CD8-positive, alpha-beta memory T cell (primary cell): ENCODE measurements around the gene KIAA1671. TPM values are rescaled to one million over a fixed set of nuclear protein-coding genes. Genes with fewer than 3 reads are reported as not detected.

Source experiments
- CTCF ChIA-PET: fragments of 350-600 bp; sonication (Branson Sonifier 250); formaldehyde crosslinking; loops from one replicate; lab custom pipeline; 2021; ENCODE audit warnings: antibody characterized with exemption; lab: Charles Lee
- POLR2A ChIA-PET: fragments of 350-600 bp; sonication (Branson Sonifier 250); formaldehyde crosslinking; loops from one replicate; lab custom pipeline; 2021; ENCODE audit warnings: antibody characterized with exemption; lab: Charles Lee
- DNase-seq, 5 donors: peaks; one replicate each; pipeline versions ENCODE4 v3.0.0 to v3.0.0-alpha.2; 2020 to 2022; ENCODE audit warnings: mixed read lengths in 1 of 5
- H3K27ac ChIP-seq: one replicate; pipeline ENCODE4 v1.7.0; 2013; ENCODE audit warnings: low read depth, mild to moderate bottlenecking, low read length, moderate library complexity
- H3K27me3 ChIP-seq: 2 replicates; pipeline ENCODE4 v1.7.0; 2013; ENCODE audit warnings: low read length, mild to moderate bottlenecking; ENCODE audit not compliant: insufficient read depth, poor library complexity, severe bottlenecking
- H3K36me3 ChIP-seq: 2 replicates; pipeline ENCODE4 v1.7.0; 2013; ENCODE audit warnings: mild to moderate bottlenecking, low read length, moderate library complexity; ENCODE audit not compliant: insufficient read depth
- H3K4me1 ChIP-seq: 2 replicates; pipeline ENCODE4 v1.7.0; 2013; ENCODE audit warnings: mild to moderate bottlenecking, low read length, moderate library complexity; ENCODE audit not compliant: insufficient read depth
- H3K4me3 ChIP-seq: 2 replicates; pipeline ENCODE4 v1.7.0; 2013; ENCODE audit warnings: mild to moderate bottlenecking, low read length
- H3K9me3 ChIP-seq: 2 replicates; pipeline ENCODE4 v1.7.0; 2013; ENCODE audit warnings: mild to moderate bottlenecking, low read length
- H3K27ac Mint-ChIP-seq, 8 donors: one replicate each; pipeline ENCODE4 v1.8.0; 2020 to 2021; ENCODE audit warnings: mixed read lengths in 8 of 8, mild to moderate bottlenecking in 6 of 8, inconsistent platforms in 3 of 8, moderate library complexity in 3 of 8
- H3K27me3 Mint-ChIP-seq, 2 donors: one replicate each; pipeline ENCODE4 v1.8.0; 2020 to 2021; ENCODE audit warnings: mixed read lengths in 2 of 2, mild to moderate bottlenecking in 1 of 2, moderate library complexity in 1 of 2
- H3K36me3 Mint-ChIP-seq, 3 donors: one replicate each; pipeline ENCODE4 v1.8.0; 2020 to 2021; ENCODE audit warnings: mixed read lengths in 3 of 3, inconsistent platforms in 1 of 3, mild to moderate bottlenecking in 1 of 3
- H3K4me1 Mint-ChIP-seq, 3 donors: one replicate each; pipeline ENCODE4 v1.8.0; 2020 to 2021; ENCODE audit warnings: mixed read lengths in 3 of 3, inconsistent platforms in 1 of 3, mild to moderate bottlenecking in 1 of 3
- H3K4me3 Mint-ChIP-seq, 7 donors: one replicate each; pipeline ENCODE4 v1.8.0; 2020 to 2021; ENCODE audit warnings: mixed read lengths in 7 of 7, mild to moderate bottlenecking in 6 of 7, moderate library complexity in 4 of 7, inconsistent platforms in 2 of 7
- H3K9me3 Mint-ChIP-seq, 5 donors: one replicate each; pipeline ENCODE4 v1.8.0; 2020 to 2022; ENCODE audit warnings: mixed read lengths in 5 of 5, mild to moderate bottlenecking in 3 of 5, moderate library complexity in 2 of 5, inconsistent platforms in 1 of 5
- polyA plus RNA-seq: library from polyadenylated mRNA; unstranded; fragments of 300-500 nt; fragmentation: Illumina TruSeq; gene quantifications from one replicate; pipeline ENCODE4 v1.2.3, GENCODE V29; 2021
- total RNA-seq, 2 experiments: library from RNA; stranded (reverse); gene quantifications; one replicate each; pipeline ENCODE4 v1.2.3, GENCODE V29; 2021

The KIAA1671 gene
- total and polyA plus RNA-seq, 3 experiments from 2014 or later = 2.6 to 14.7 (median 13.8) TPM

DNA sequence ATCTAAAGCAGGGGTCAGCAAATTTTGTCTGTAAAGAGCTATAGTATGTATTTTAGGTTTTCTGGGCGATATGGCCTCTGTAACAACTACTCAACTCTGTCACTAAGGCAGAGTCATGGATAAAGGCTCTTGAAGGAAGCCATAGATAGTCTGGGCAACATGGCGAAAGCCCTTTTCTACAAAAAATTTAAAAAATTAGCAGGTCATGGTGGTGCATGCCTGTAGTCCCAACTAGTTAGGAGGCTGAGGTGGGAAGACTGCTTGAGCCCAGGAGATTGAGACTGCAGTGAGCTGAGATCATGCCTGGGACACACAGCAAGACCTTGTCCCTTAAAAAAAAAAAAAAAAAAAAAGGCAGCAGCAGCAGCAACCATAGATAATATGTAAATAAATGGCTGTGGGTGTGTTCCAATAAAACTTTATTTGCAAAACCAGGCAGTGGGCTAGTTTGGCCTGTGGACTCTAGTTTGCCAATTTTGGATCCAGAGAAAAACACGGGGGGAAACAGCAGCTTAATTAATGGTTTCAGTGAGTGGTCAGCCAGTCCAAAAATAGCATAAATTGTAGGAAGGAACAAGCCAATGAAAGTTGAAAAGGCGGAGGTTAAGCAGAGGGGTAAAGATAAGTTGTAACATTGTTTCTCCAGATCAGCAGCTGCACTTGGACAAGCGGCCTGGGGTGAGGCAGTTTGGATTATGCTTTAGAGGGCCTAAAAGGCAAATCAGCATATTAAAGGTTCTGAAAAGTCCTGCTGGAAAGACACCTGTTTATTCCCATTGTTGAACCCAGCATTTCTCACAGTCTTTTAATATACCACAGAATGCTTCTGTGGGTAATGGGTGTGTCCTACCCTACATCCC lies 62.6 kb downstream of the KIAA1671 start:
- ChIA-PET CTCF (no interaction called here), POLR2A (no interaction called here)
- Mint-ChIP-seq H3K4me1 (no peaks in the 10 kb centered on the region), H3K27ac (no peak overlapping the region), H3K36me3 (no peaks in the 10 kb centered on the region), H3K4me3 (no peak overlapping the region), H3K27me3 (peaks cover 9 to 37% of the 10 kb centered on the region in 2 donors), H3K9me3 (no peaks in the 10 kb centered on the region)
- H3K27me3 ChIP-seq = no peaks in the 10 kb centered on the region
- no peak overlapping the region for H3K4me3 ChIP-seq
- DNase-seq = no peak
- no peaks in the 10 kb centered on the region for H3K36me3 ChIP-seq
- no peaks in the 10 kb centered on the region for H3K4me1 ChIP-seq
- no peak overlapping the region for H3K27ac ChIP-seq
- H3K9me3 ChIP-seq = no peaks in the 10 kb centered on the region

DNA sequence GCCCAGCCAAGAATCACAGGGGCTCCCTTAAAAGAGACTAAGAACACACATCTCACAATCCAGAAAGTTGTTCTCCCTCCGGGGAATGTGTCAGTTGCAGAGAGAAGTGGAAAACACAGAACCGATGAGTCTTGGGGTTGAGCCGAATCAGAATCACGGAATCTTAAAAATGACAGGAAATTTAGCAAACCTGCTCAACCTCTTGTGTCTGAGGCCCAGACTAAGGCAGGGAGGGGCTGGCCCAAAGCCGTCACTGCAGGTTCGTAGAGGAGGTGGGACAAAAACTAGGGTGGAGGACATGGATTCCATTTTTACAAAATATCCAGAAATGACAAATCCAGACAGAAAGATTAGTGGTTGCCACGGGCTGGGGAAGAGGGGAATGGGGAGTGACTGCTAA lies 63.8 kb downstream of the KIAA1671 start:
- H3K27ac Mint-ChIP-seq = no peak overlapping the region
- no peak overlapping the region for H3K4me3 Mint-ChIP-seq
- POLR2A ChIA-PET = no interaction called here
- no peaks in the 10 kb centered on the region for H3K9me3 ChIP-seq
- CTCF ChIA-PET = no interaction called here
- no peak overlapping the region for H3K27ac ChIP-seq
- H3K9me3 Mint-ChIP-seq = no peaks in the 10 kb centered on the region
- no peak for DNase-seq
- no peaks in the 10 kb centered on the region for H3K4me1 Mint-ChIP-seq
- H3K36me3 Mint-ChIP-seq = no peaks in the 10 kb centered on the region
- H3K4me1 ChIP-seq = no peaks in the 10 kb centered on the region
- no peak overlapping the region for H3K4me3 ChIP-seq
- no peaks in the 10 kb centered on the region for H3K36me3 ChIP-seq
- H3K27me3 ChIP-seq = no peaks in the 10 kb centered on the region
- H3K27me3 Mint-ChIP-seq = peaks cover 13 to 49% of the 10 kb centered on the region in 2 donors

- no peaks in the 10 kb centered on the region for H3K4me1 Mint-ChIP-seq
- Histone ChIP-seq H3K4me3 (no peak overlapping the region), H3K9me3 (no peaks in the 10 kb centered on the region), H3K36me3 (no peaks in the 10 kb centered on the region), H3K4me1 (no peaks in the 10 kb centered on the region), H3K27me3 (no peaks in the 10 kb centered on the region), H3K27ac (no peak overlapping the region)
- DNase-seq = no peak
- peaks cover 14 to 53% of the 10 kb centered on the region in 2 donors for H3K27me3 Mint-ChIP-seq
- CTCF ChIA-PET = no interaction called here
- H3K9me3 Mint-ChIP-seq = no peaks in the 10 kb centered on the region
- POLR2A ChIA-PET = no interaction called here
- H3K27ac Mint-ChIP-seq = no peak overlapping the region
- no peaks in the 10 kb centered on the region for H3K36me3 Mint-ChIP-seq
- no peak overlapping the region for H3K4me3 Mint-ChIP-seq
Measured at GRCh38 chr22:25018009-25018408, 65.5 kb downstream of the KIAA1671 start.

- H3K27me3 Mint-ChIP-seq = peaks cover 12 to 50% of the 10 kb centered on the region in 2 donors
- peak overlapping the region in 1 of 8 donors; percentile 56 for H3K27ac Mint-ChIP-seq
- H3K36me3 ChIP-seq = no peaks in the 10 kb centered on the region
- no peaks in the 10 kb centered on the region for H3K36me3 Mint-ChIP-seq
- H3K9me3 Mint-ChIP-seq = no peaks in the 10 kb centered on the region
- POLR2A ChIA-PET = no interaction called here
- no peaks in the 10 kb centered on the region for H3K4me1 Mint-ChIP-seq
- H3K4me1 ChIP-seq = no peaks in the 10 kb centered on the region
- no peak for DNase-seq
- H3K27ac ChIP-seq = no peak overlapping the region
- no peaks in the 10 kb centered on the region for H3K27me3 ChIP-seq
- CTCF ChIA-PET = no interaction called here
- no peak overlapping the region for H3K4me3 ChIP-seq
- no peak overlapping the region for H3K4me3 Mint-ChIP-seq
- no peaks in the 10 kb centered on the region for H3K9me3 ChIP-seq
Measured at GRCh38 chr22:25019427-25020184, 67.1 kb downstream of the KIAA1671 start.

DNA sequence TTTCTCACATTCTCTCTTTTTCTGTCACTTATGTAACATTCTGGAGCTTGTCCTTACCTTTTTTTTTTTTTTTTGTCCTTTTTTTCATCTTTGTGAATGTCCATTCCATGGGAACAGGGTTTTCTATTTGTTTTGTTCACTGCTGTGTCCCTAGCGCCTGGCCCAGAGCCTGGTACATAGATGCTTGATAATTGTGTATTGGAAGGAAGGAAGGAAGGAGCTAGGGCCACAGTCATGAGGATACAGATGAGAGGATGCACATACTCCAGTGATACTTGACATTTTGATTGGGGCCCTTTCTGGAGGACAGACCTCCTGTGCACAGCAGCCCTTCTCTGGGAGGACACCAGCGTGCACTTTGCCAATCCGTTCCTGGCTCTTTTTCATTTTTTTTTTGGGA lies 68.9 kb downstream of the KIAA1671 start:
- ChIA-PET CTCF (interaction anchor here (0.9 to 1.2 kb wide), 2 partner anchors 9 to 27 kb away, joined by 3 to 4 read pairs; no protein-coding TSS in a partner anchor), POLR2A (no interaction called here)
- Histone ChIP-seq H3K27ac (no peak overlapping the region), H3K9me3 (no peaks in the 10 kb centered on the region), H3K4me3 (no peak overlapping the region), H3K36me3 (no peaks in the 10 kb centered on the region), H3K27me3 (no peaks in the 10 kb centered on the region), H3K4me1 (no peaks in the 10 kb centered on the region)
- Mint-ChIP-seq H3K27me3 (peaks cover 10 to 43% of the 10 kb centered on the region in 2 donors), H3K36me3 (no peaks in the 10 kb centered on the region), H3K27ac (peak overlapping the region in 1 of 8 donors; percentile 83), H3K4me1 (peaks cover 2 to 5% (median 4%) of the 10 kb centered on the region in 3 donors), H3K4me3 (no peak overlapping the region), H3K9me3 (no peaks in the 10 kb centered on the region)
- no peak for DNase-seq

DNA sequence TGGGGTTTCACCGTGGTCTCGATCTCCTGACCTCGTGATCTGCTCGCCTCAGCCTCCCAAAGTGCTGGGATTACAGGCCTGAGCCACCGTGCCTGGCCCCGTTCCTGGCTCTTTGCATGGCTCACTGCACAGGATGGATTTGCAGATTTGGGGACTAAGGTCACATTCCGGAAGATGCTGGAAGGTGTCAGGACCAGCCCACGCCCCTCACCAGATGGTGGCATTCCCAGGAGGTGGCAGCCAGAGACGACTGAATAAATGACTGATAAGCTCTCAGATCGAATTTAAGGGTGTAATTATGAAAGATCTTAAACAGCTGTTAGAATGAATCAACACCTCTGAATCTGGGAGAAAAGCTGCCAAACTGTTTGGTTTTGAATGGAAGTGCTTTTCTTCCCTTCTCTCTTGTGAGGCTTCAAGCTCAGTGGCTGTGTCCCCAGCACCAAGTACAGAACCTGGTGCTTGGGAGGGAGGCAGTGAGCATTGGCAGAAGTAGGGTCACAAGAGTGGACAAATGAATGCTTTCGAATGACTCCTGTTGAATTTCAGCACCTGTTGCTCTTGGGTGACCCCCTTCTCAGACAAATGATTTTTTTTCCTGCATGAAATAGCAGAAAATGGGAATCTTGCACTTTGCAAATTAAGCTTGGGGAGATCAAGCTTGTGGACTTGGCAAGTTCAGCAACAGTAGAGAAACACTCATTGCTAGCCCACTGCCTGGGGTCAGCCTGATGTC lies 69.6 kb downstream of the KIAA1671 start:
- no peaks in the 10 kb centered on the region for H3K9me3 ChIP-seq
- Mint-ChIP-seq H3K9me3 (no peaks in the 10 kb centered on the region), H3K36me3 (no peaks in the 10 kb centered on the region), H3K4me3 (no peak overlapping the region), H3K4me1 (peaks cover 5 to 6% (median 6%) of the 10 kb centered on the region in 3 donors), H3K27ac (no peak overlapping the region), H3K27me3 (peaks cover 10 to 39% of the 10 kb centered on the region in 2 donors)
- H3K27ac ChIP-seq = no peak overlapping the region
- no peaks in the 10 kb centered on the region for H3K4me1 ChIP-seq
- H3K36me3 ChIP-seq = no peaks in the 10 kb centered on the region
- ChIA-PET POLR2A (no interaction called here), CTCF (interaction anchor here (0.9 kb wide), 1 partner anchor 9 kb away, joined by 3 read pairs; no protein-coding TSS in a partner anchor)
- no peaks in the 10 kb centered on the region for H3K27me3 ChIP-seq
- H3K4me3 ChIP-seq = no peak overlapping the region
- no peak for DNase-seq

DNA sequence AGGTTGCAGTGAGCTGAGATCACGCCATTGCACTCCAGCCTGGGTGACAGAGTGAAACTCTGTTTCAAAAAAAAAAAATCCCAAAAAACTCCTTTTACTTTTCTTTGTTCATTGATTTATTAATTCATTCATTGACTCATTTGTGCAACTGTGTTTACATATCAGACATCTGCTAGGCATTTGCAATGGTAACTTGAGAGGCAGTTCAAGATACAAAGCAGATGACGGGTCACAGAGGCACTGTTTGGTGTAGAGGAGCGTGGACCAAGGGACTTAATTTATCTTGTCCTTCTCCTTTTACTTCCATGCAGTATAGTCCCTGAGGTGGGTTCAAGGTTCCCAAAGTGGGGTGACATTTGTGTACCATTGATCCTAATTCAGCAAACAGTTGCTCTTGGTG lies 71.4 kb downstream of the KIAA1671 start:
- H3K4me3 ChIP-seq = no peak overlapping the region
- Mint-ChIP-seq H3K36me3 (no peaks in the 10 kb centered on the region), H3K27ac (no peak overlapping the region), H3K4me1 (peaks cover 5 to 6% (median 6%) of the 10 kb centered on the region in 3 donors), H3K4me3 (no peak overlapping the region), H3K9me3 (no peaks in the 10 kb centered on the region), H3K27me3 (peaks cover 10 to 28% of the 10 kb centered on the region in 2 donors)
- no peaks in the 10 kb centered on the region for H3K9me3 ChIP-seq
- POLR2A ChIA-PET = interaction anchor here (0.7 kb wide), 1 partner anchor 43 kb away, joined by 3 read pairs; no protein-coding TSS in a partner anchor
- no peak overlapping the region for H3K27ac ChIP-seq
- H3K36me3 ChIP-seq = no peaks in the 10 kb centered on the region
- DNase-seq = no peak
- CTCF ChIA-PET = no interaction called here
- no peaks in the 10 kb centered on the region for H3K4me1 ChIP-seq
- H3K27me3 ChIP-seq = no peaks in the 10 kb centered on the region
